ENCODE results near the gene ATAD2B.

DNA sequence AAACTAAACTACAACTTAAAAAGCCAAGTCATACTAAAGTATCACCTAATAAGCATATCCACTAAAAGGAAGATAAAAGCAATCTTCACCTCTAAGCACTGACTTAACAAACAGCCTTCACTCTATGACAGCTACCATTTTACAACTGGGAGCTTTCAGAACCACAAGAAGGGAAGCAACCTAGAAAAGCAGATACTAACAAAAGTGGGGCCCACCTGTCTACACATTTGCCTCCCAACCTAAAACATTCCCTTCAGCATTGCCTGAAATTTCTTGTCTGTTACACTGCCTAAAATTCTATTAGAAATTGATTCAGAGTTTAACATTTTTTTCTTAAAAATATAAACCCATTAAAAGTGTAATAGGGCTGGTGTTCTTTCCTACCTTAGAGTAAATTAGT lies 172.0 kb downstream of the ATAD2B start:
- no peak for TF ChIP-seq POLR2A (IDR thresholded peaks at IDR 0.05)
- TF ChIP-seq, protein P1, sequence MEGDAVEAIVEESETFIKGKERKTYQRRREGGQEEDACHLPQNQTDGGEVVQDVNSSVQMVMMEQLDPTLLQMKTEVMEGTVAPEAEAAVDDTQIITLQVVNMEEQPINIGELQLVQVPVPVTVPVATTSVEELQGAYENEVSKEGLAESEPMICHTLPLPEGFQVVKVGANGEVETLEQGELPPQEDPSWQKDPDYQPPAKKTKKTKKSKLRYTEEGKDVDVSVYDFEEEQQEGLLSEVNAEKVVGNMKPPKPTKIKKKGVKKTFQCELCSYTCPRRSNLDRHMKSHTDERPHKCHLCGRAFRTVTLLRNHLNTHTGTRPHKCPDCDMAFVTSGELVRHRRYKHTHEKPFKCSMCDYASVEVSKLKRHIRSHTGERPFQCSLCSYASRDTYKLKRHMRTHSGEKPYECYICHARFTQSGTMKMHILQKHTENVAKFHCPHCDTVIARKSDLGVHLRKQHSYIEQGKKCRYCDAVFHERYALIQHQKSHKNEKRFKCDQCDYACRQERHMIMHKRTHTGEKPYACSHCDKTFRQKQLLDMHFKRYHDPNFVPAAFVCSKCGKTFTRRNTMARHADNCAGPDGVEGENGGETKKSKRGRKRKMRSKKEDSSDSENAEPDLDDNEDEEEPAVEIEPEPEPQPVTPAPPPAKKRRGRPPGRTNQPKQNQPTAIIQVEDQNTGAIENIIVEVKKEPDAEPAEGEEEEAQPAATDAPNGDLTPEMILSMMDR (IDR thresholded peaks at IDR 0.05), result no peak
